ENCODE results near the gene CUEDC1. TPM values are rescaled to one million over a fixed set of nuclear protein-coding genes. Genes with fewer than 3 reads are reported as not detected.

The CUEDC1 gene
- total RNA-seq, 1 donor from 2014 or later, result 76.1 TPM

DNA sequence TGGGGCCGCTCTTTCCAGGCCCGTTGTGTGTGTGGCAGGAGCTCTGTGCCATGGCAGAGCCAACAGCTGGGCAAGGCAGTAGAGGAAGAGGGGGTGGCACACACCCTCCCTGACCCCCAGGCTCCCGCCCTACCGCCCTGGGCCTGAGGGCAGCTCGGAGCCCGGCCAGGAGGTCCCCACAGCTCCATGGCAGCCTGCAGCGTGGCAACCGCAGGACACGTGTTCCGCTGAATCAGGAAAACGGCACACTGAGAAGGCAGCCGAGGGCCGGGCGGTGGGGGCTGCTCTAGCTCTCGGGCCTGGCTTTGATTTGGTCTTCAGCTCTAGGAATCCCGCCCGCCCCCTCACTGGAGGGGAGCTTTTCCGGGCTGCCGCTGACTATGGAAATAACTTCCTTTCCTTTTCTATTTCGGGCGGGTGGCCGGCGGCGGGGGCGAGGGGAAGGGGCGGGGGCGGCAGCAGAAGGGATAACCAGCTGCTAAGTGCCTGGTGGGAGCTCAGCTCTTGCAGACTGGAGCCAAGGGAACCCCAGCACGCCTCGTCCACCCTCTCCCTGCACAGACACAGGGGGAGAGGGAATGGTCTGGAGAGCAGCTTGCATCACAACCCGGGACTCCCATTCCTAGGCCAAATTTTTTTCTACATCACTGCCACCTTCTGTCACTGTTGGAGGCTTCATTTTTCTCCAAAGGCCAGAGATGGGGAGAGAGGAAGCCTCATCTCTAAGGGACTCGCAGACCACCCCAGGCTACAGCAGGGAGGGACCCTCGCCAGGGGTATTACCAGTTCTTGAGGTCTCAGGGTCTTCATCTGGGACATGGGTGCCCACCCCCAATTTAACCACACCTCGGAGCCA lies 80.5 kb downstream of the CUEDC1 start:
- H3K9me3 ChIP-seq, result no peaks in the 10 kb centered on the region
- peaks cover 13 to 19% of the 10 kb centered on the region in 2 donors for H3K36me3 ChIP-seq
- TF ChIP-seq, protein P1, sequence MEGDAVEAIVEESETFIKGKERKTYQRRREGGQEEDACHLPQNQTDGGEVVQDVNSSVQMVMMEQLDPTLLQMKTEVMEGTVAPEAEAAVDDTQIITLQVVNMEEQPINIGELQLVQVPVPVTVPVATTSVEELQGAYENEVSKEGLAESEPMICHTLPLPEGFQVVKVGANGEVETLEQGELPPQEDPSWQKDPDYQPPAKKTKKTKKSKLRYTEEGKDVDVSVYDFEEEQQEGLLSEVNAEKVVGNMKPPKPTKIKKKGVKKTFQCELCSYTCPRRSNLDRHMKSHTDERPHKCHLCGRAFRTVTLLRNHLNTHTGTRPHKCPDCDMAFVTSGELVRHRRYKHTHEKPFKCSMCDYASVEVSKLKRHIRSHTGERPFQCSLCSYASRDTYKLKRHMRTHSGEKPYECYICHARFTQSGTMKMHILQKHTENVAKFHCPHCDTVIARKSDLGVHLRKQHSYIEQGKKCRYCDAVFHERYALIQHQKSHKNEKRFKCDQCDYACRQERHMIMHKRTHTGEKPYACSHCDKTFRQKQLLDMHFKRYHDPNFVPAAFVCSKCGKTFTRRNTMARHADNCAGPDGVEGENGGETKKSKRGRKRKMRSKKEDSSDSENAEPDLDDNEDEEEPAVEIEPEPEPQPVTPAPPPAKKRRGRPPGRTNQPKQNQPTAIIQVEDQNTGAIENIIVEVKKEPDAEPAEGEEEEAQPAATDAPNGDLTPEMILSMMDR (IDR thresholded peaks at IDR 0.05), result no peak
- intact Hi-C loops (cut with DNase I), result loop anchor here (1.0 kb wide), 2 partner anchors 18 to 81 kb away; partner anchors contain the start of gene CUEDC1
- H3K4me3 ChIP-seq, result peak overlapping the region; percentile 11 to 49
- peaks cover 33 to 49% of the 10 kb centered on the region in 2 donors for H3K4me1 ChIP-seq
- DNase-seq (ENCODE audit: low spot score in 2 of 2), result peak; percentile 38 to 91
- H3K27me3 ChIP-seq, result no peaks in the 10 kb centered on the region
- peak overlapping the region; percentile 80 to 85 for H3K27ac ChIP-seq

DNA sequence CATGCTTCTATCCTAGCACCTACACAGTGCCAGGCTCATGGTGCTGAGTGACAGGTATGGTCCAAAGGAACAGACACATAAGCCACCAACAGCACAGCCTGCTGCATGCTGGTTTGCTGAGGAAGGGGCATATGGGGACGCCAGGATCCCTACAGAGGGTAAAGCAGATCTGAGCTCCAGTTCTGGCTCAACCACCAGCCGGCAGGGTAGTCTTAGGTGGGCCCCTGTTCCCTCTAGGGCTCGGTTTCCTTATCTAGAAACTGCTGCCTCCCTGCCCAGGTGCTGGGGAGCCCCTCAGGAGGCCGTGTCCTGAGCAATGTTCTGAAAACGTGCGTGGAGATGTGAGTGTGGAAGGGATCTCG lies 81.2 kb downstream of the CUEDC1 start:
- H3K9me3 ChIP-seq, result no peaks in the 10 kb centered on the region
- H3K4me1 ChIP-seq, result peaks cover 38 to 55% of the 10 kb centered on the region in 2 donors
- H3K27me3 ChIP-seq, result no peaks in the 10 kb centered on the region
- peak overlapping the region; percentile 11 to 49 for H3K4me3 ChIP-seq
- intact Hi-C loops (cut with DNase I), result no loop called here
- H3K36me3 ChIP-seq, result peaks cover 13 to 15% of the 10 kb centered on the region in 2 donors
- TF ChIP-seq, protein P1 (IDR thresholded peaks at IDR 0.05), result no peak
- H3K27ac ChIP-seq, result peak overlapping the region; percentile 80 to 85
- DNase-seq (ENCODE audit: low spot score in 2 of 2), result no peak

DNA sequence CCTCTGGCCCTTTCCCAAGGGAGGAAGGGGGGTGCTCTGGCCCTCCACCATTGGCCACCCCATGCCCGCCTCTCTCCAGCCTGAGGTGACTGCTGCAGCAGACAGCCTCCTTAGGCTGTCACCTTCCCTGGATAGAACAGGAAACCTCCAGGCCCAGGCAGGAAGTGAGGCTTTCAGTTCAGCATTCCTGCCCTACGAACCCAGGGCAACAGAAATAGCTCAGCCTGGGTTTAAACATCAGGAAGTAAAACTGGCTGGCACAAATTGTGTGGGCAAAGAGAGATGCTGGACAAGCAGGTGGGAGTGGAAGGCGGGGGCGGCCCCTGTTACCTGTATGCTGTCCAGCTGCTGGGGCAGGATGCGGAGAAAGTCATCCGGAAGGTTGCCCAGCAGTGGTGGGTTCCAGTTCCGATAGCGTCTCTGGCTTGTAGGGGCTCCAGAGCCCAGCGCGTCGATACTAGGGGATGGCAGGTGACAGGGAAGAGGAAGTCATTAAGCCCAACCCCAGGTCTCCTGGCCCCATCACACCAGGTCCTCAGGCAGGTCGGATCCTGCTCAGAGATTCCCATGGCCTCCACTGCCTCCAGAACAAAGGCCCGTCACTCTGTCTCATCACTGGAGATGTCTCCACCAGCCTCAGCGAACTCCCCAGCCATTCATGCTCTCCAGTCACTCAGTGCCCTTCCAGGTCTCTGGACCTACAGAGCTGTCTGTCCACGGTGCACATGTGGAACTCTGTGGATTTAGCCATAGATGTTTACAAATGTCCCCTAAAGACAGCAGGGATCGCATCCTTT lies 81.8 kb downstream of the CUEDC1 start:
- intact Hi-C loops (cut with DNase I), result no loop called here
- H3K36me3 ChIP-seq, result peaks cover 13 to 15% of the 10 kb centered on the region in 2 donors
- no peak for DNase-seq (ENCODE audit: low spot score in 2 of 2)
- peak overlapping the region; percentile 80 to 85 for H3K27ac ChIP-seq
- H3K9me3 ChIP-seq, result no peaks in the 10 kb centered on the region
- H3K27me3 ChIP-seq, result no peaks in the 10 kb centered on the region
- peaks cover 44 to 56% of the 10 kb centered on the region in 2 donors for H3K4me1 ChIP-seq
- TF ChIP-seq, protein P1 (IDR thresholded peaks at IDR 0.05), result no peak
- H3K4me3 ChIP-seq, result peak overlapping the region in 1 of 2 donors; percentile 49

DNA sequence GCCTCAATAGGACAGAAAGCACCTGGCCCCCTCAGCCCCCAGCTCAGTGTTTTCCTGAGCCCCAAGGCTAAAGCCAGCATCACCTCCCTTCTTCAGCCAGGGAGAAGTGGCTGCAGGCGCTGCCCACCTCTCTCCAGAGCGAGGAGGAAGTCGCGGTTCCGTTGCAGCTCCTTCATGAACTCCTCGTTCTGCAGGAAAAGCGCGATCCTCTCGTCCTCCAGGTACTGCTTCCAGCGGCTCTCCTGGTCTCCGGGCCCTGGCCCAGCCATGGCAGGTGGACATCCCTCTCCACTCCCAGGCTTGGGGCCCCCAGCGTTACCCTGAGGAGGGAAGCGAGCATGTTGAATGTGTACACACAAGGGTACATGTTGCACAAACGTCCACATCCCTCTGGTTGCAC lies 82.7 kb downstream of the CUEDC1 start:
- Histone ChIP-seq H3K27ac (no peak overlapping the region), H3K4me3 (no peak overlapping the region), H3K9me3 (no peaks in the 10 kb centered on the region), H3K27me3 (no peaks in the 10 kb centered on the region), H3K4me1 (peaks cover 52 to 64% of the 10 kb centered on the region in 2 donors), H3K36me3 (peaks cover 12 to 13% of the 10 kb centered on the region in 2 donors)
- TF ChIP-seq, protein P1 (IDR thresholded peaks at IDR 0.05), result no peak
- intact Hi-C loops (cut with DNase I), result no loop called here
- no peak for DNase-seq (ENCODE audit: low spot score in 2 of 2)

DNA sequence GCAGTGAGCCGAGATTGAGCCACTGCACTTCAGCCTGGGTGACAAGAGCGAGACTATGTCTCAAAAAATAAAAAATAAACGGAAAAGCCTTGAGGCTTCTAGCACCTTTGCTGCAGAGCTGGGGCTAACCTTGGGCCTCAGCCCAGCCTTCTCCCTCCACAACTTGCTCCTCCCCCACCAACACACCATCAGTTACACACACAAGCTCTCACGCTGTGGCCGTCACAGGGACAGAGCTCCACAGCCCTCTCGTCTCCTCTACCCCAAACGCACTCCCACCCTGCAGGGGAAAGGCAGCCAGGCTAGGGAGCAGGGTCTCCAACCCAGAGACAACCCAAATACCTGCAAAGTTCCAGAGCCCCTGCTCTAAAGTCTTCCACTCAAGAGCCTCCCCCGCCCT lies 83.3 kb downstream of the CUEDC1 start:
- no peak for DNase-seq (ENCODE audit: low spot score in 2 of 2)
- no peak overlapping the region for H3K4me3 ChIP-seq
- TF ChIP-seq, protein P1 (IDR thresholded peaks at IDR 0.05), result no peak
- peaks cover 55 to 71% of the 10 kb centered on the region in 2 donors for H3K4me1 ChIP-seq
- H3K9me3 ChIP-seq, result no peaks in the 10 kb centered on the region
- H3K27me3 ChIP-seq, result no peaks in the 10 kb centered on the region
- H3K27ac ChIP-seq, result no peak overlapping the region
- peaks cover 12 to 13% of the 10 kb centered on the region in 2 donors for H3K36me3 ChIP-seq
- intact Hi-C loops (cut with DNase I), result no loop called here
